ENCODE results near the gene PPP1R3G.
A peak's percentile ranks its signal among the peaks of the same experiment; 100 is the strongest.

PPP1R3G gene

DNA sequence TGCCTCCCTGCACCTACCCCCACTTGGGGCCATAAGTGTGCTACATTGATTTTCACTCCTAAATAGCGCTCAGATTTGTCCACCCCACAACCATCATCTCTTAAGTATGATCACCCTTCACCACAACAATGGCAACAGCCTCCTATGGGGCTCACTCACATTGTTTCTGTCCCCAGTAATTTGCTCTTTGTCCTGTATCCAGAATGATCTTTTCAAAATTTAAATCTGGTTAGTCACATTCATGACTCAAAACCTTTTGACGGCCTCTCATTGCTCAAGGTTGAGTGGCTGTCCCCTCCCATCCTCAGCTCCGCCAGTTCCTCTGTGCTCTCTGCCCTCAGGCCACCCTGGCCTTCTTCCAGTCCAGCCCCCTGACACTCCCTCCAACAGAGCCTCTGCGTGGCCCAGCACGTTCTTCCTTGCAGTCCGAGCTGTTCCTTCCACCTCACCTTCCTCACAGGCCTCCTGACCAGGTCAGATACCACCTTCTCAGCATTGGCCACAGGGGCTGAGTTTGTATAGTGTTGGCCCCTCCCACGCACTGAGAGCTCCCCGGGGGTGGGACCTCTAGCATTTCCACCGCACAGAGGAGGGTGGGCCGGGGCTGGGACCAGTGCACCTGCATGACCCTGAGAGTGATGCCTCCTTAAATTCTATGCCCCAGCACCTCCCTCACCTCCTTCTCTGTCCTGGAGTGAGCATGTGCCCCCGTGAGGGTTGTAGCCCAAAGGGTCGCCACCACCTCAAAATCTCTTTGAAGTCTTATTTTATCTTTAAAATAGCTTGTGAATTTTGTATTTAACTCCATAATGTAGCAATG lies 2.4 kb upstream of the PPP1R3G start:
- DNase-seq (ENCODE audit: low read depth, low spot score), result peak; percentile 28
- ChIA-PET POLR2A (interaction anchor here (0.6 kb wide), 1 partner anchor 309 kb away, joined by 5 read pairs; no protein-coding TSS in a partner anchor), CTCF (interaction anchor here (0.8 to 2.3 kb wide), 8 partner anchors 8 to 61 kb away, joined by 3 to 13 read pairs (median 3); no protein-coding TSS in a partner anchor)
- TF ChIP-seq, protein P1, sequence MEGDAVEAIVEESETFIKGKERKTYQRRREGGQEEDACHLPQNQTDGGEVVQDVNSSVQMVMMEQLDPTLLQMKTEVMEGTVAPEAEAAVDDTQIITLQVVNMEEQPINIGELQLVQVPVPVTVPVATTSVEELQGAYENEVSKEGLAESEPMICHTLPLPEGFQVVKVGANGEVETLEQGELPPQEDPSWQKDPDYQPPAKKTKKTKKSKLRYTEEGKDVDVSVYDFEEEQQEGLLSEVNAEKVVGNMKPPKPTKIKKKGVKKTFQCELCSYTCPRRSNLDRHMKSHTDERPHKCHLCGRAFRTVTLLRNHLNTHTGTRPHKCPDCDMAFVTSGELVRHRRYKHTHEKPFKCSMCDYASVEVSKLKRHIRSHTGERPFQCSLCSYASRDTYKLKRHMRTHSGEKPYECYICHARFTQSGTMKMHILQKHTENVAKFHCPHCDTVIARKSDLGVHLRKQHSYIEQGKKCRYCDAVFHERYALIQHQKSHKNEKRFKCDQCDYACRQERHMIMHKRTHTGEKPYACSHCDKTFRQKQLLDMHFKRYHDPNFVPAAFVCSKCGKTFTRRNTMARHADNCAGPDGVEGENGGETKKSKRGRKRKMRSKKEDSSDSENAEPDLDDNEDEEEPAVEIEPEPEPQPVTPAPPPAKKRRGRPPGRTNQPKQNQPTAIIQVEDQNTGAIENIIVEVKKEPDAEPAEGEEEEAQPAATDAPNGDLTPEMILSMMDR (IDR thresholded peaks at IDR 0.05; ENCODE audit: insufficient read depth, low read length, missing control alignments), result no peak
- no peak overlapping the region for H3K4me3 ChIP-seq (ENCODE audit: low read depth, low read length)

DNA sequence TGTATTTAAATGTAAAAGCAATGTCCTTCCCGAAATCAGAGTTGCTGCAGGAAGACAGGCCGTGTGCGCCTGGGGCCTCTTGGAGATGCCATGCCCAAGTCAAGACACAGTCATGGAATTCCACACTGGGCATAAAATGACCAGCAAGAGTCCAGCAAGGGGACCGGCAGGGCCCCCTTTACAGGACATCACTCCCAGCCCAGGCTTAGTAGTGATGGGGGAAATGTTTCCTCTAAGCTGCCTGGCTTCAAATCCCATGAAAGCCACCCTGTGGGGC lies 1.9 kb upstream of the PPP1R3G start:
- POLR2A ChIA-PET, result no interaction called here
- no peak for DNase-seq (ENCODE audit: low read depth, low spot score)
- H3K4me3 ChIP-seq (ENCODE audit: low read depth, low read length), result no peak overlapping the region
- CTCF ChIA-PET, result interaction anchor here (0.8 to 2.3 kb wide), 5 partner anchors 10 to 60 kb away, joined by 3 to 13 read pairs (median 3); no protein-coding TSS in a partner anchor
- TF ChIP-seq, protein P1 (IDR thresholded peaks at IDR 0.05; ENCODE audit: insufficient read depth, low read length, missing control alignments), result no peak

- DNase-seq (ENCODE audit: low read depth, low spot score), result no peak
- TF ChIP-seq, protein P1 (IDR thresholded peaks at IDR 0.05; ENCODE audit: insufficient read depth, low read length, missing control alignments), result no peak
- H3K4me3 ChIP-seq (ENCODE audit: low read depth, low read length), result no peak overlapping the region
- CTCF ChIA-PET, result interaction anchor here (0.9 to 2.3 kb wide), 4 partner anchors 23 to 60 kb away, joined by 3 to 13 read pairs (median 4); no protein-coding TSS in a partner anchor
- POLR2A ChIA-PET, result no interaction called here
Measured at GRCh38 chr6:5083813-5084359, 1.3 kb upstream of the PPP1R3G start.

DNA sequence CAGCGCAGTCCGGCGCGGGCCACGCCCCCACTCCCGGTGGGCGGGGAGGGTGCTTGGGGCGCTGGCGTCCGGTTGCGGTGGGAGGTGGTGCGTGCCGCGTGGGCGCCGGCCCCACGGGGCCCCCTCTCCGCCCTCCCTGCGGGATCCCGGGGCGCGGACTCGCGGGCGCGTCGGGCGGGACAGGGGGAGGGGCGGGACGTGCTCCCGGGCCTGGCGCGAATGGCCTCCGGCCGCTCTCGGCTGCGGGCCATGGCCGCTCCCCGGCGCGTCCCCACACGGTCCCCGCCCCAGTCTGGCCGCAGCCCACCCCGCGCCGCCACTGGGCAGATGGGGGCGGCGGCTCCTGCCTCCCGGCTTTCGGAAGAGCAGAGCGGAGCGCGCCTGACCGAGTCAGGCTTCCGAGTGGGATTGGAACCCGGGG lies 771 bp upstream of the PPP1R3G start:
- ChIA-PET POLR2A (no interaction called here), CTCF (no interaction called here)
- DNase-seq (ENCODE audit: low read depth, low spot score), result no peak
- TF ChIP-seq, protein P1 (IDR thresholded peaks at IDR 0.05; ENCODE audit: insufficient read depth, low read length, missing control alignments), result no peak
- H3K4me3 ChIP-seq (ENCODE audit: low read depth, low read length), result peak overlapping the region; percentile 44

DNA sequence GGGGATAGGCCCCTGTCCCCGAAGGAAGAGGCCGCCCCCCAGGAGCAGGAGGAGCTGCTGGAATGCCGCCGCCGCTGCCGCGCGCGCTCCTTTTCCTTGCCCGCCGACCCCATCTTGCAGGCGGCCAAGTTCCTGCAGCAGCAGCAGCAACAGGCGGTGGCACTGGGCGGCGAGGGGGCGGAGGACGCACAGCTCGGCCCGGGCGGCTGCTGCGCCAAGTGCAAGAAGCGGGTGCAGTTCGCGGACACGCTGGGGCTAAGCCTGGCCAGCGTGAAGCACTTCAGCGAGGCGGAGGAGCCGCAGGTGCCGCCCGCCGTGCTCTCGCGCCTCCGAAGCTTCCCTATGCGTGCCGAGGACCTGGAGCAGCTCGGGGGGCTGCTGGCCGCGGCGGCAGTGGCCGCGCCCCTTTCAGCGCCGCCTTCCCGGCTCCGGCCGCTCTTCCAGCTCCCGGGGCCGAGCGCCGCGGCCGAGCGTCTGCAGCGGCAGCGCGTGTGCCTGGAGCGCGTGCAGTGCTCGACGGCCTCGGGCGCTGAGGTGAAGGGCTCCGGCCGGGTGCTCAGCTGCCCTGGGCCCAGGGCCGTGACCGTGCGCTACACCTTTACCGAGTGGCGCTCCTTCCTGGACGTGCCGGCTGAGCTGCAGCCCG lies 630 bp downstream of the PPP1R3G start:
- ChIA-PET CTCF (interaction anchor here (0.6 to 1.5 kb wide), 5 partner anchors 10 to 58 kb away, joined by 3 to 4 read pairs (median 3); no protein-coding TSS in a partner anchor), POLR2A (interaction anchor here (1.3 kb wide), 1 partner anchor 144 kb away, joined by 3 read pairs; no protein-coding TSS in a partner anchor)
- TF ChIP-seq, protein P1 (IDR thresholded peaks at IDR 0.05; ENCODE audit: insufficient read depth, low read length, missing control alignments), result no peak
- peak overlapping the region; percentile 44 for H3K4me3 ChIP-seq (ENCODE audit: low read depth, low read length)
- DNase-seq (ENCODE audit: low read depth, low spot score), result no peak
